ENCODE measurements around the gene PTPRG.

Gene PTPRG

DNA sequence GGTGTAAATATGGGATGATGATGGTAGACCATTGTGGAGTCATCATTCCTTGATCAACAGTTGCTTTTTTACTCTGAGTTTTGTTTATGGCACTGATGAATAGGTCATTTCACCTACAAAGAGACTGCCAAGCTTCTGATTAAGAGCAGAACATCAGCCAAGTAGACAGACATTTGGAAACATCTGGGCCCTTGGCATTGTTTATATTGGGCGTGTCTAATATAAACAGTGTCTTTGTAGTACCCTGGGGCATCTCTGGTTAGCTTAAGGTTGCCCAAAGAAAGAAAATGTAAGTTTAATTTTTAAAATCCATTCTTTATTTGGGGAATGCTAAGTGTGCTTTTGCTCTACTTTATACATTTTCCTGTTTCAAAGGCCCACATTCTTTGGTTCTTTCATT is 435.0 kb downstream of the PTPRG start:
- H3K4me3 ChIP-seq (ENCODE audit: low read depth, low read length): no peak overlapping the region
- TF ChIP-seq, protein P1, sequence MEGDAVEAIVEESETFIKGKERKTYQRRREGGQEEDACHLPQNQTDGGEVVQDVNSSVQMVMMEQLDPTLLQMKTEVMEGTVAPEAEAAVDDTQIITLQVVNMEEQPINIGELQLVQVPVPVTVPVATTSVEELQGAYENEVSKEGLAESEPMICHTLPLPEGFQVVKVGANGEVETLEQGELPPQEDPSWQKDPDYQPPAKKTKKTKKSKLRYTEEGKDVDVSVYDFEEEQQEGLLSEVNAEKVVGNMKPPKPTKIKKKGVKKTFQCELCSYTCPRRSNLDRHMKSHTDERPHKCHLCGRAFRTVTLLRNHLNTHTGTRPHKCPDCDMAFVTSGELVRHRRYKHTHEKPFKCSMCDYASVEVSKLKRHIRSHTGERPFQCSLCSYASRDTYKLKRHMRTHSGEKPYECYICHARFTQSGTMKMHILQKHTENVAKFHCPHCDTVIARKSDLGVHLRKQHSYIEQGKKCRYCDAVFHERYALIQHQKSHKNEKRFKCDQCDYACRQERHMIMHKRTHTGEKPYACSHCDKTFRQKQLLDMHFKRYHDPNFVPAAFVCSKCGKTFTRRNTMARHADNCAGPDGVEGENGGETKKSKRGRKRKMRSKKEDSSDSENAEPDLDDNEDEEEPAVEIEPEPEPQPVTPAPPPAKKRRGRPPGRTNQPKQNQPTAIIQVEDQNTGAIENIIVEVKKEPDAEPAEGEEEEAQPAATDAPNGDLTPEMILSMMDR (IDR thresholded peaks at IDR 0.05; ENCODE audit: low read depth, low read length, missing control alignments): no peak
- in situ Hi-C loops (cut with HindIII; ENCODE audit: low sequenced_read_pairs): loop anchor here (5.0 kb wide), 1 partner anchor 49 kb away; no protein-coding TSS in a partner anchor
- DNase-seq (ENCODE audit: low read depth): no peak

DNA sequence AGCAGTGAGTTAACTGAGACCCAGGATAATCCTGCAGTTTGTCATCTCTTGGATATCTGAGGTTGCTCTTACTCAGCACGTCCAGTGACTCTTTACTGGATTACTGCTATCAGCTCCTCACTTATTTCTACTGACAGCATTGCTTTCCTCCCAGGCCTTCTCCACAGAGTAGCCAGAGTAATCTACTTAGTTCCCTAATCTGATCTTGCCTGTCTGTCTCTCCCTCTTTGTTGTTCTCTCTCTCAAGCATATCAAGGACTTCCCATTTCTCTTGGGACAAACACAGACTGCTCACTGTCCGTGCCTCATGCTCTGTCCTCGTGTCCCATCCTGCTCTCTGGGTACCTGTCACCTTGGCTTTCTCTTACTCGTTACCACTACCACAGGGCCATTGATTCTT is 435.7 kb downstream of the PTPRG start:
- in situ Hi-C loops (cut with HindIII; ENCODE audit: low sequenced_read_pairs): loop anchor here (5.0 kb wide), 1 partner anchor 50 kb away; no protein-coding TSS in a partner anchor
- DNase-seq (ENCODE audit: low read depth): no peak

DNA sequence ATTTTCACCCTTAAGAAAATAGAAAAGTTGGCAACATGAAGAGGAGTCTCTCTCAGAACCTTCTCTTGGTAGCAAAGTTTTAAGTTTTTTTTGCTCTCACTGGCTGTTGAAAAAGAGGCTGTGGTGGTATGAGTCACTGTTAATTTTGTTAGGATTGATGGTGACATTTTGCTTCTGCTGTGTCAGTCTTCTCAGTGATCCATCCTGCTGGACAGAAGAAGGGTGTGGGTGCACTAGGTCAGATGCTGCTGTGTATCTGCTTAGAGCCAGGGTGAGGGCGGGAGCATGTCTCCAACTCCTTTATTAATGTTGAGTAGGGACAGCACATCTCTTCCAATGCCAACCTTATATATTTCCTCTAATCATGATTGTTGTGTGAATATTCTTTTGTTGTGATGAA is 442.5 kb downstream of the PTPRG start:
- DNase-seq (ENCODE audit: low read depth): no peak
- TF ChIP-seq, protein P1 (IDR thresholded peaks at IDR 0.05; ENCODE audit: low read depth, low read length, missing control alignments): no peak
- H3K4me3 ChIP-seq (ENCODE audit: low read depth, low read length): no peak overlapping the region
- in situ Hi-C loops (cut with HindIII; ENCODE audit: low sequenced_read_pairs): no loop called here

More for the DNA sequence above, 435.7 kb downstream of the PTPRG start:
- TF ChIP-seq, protein P1 (IDR thresholded peaks at IDR 0.05; ENCODE audit: low read depth, low read length, missing control alignments): no peak
- no peak overlapping the region for H3K4me3 ChIP-seq (ENCODE audit: low read depth, low read length)

DNA sequence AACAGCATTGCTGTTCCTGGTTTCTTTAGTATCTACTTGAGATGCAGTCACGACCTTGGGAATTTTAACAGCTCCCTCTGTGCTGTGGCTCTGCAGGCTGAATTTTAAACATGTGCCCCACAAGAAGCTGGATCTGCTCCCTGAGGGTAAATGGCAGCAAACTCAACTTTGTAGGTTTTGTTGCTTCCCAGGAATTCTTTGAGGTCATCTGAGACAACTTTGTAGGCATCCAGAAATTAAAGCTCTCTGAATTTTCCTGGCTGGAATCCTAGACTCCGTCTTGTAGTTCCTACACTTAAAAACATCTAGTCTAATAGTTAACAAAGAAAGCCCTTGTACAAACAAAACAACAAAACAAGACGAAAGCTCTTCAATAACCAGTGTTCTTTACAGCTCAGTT is 445.7 kb downstream of the PTPRG start:
- in situ Hi-C loops (cut with HindIII; ENCODE audit: low sequenced_read_pairs): no loop called here
- no peak overlapping the region for H3K4me3 ChIP-seq (ENCODE audit: low read depth, low read length)
- DNase-seq (ENCODE audit: low read depth): peak; percentile 83
- TF ChIP-seq, protein P1 (IDR thresholded peaks at IDR 0.05; ENCODE audit: low read depth, low read length, missing control alignments): no peak

DNA sequence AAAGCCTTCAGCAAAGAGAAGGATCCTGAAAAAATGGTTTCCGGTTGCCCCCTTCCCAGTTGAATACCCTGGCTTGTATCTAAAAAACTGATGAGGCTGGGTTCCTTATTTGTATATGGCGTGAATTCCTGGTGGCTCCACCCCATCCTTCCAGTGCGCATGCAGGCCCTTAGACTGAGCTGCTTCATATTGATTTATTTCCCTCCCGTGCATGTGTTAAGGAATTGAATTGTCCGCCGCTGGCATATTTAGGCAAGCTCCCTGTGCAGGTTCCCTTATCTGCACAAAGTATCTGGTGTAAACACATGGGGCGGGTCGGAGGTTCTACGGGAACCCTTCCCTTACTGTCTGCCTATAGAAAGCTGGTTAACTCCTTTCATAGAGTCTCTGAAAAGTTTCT is 449.6 kb downstream of the PTPRG start:
- in situ Hi-C loops (cut with HindIII; ENCODE audit: low sequenced_read_pairs): no loop called here
- no peak for DNase-seq (ENCODE audit: low read depth)
- TF ChIP-seq, protein P1 (IDR thresholded peaks at IDR 0.05; ENCODE audit: low read depth, low read length, missing control alignments): no peak
- H3K4me3 ChIP-seq (ENCODE audit: low read depth, low read length): no peak overlapping the region

DNA sequence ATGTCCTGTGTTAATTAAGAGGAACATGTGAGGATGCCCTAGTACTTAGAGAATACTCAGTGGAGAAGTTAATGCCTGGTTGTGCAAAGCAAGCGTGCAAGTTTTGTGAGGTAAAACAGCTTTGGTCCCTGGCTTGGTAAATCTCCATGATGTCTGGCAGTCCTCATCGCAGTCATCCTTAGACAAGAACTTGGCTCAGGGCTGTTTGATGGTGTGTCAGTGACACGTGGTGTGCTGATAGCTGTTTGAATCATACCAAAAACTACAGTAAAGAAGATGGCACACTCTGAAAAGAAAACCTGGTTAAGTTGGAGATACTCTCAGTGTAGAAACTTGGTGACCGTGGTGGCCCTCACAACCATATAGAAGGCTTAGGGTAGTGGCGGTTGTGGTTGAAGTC is 450.3 kb downstream of the PTPRG start:
- TF ChIP-seq, protein P1 (IDR thresholded peaks at IDR 0.05; ENCODE audit: low read depth, low read length, missing control alignments): no peak
- no peak for DNase-seq (ENCODE audit: low read depth)
- no peak overlapping the region for H3K4me3 ChIP-seq (ENCODE audit: low read depth, low read length)
- in situ Hi-C loops (cut with HindIII; ENCODE audit: low sequenced_read_pairs): no loop called here

DNA sequence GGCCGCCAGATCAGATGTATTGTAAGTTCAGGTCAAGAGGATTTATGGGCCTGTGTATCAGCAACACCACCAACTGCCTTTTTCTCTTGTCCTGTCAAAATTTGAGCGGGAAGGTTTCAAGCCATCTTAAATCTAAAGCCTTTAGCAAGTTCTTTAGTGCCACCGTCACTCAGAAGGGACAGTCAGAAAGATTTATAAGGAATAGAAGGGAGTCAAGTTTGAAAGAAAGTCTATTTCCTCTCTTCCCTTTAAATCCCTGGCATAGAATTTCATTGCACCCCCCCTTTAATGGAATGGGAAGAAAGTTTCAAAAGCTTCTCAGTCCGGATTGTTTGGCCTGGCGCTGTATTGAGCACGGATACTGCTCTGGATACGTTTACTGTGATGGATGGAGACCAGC is 452.6 kb downstream of the PTPRG start:
- in situ Hi-C loops (cut with HindIII; ENCODE audit: low sequenced_read_pairs): no loop called here
- TF ChIP-seq, protein P1 (IDR thresholded peaks at IDR 0.05; ENCODE audit: low read depth, low read length, missing control alignments): no peak
- no peak overlapping the region for H3K4me3 ChIP-seq (ENCODE audit: low read depth, low read length)
- no peak for DNase-seq (ENCODE audit: low read depth)

Measured in astrocyte of the cerebellum (primary cell).